MM.1S (cell line): ENCODE results near the gene MPHOSPH9.

Experiments
- EZH2 ChIP-seq: fragments of 300-600 bp; sonication (generic); optimal IDR thresholded peaks from 2 replicates; pipeline ENCODE3; 2017; ENCODE audit warnings: low read depth, mild to moderate bottlenecking, antibody characterized with exemption, low read length, mixed read lengths
- EZH2phosphoT487 ChIP-seq: fragments of 300-600 bp; sonication (generic); IDR thresholded peaks from 2 replicates; pipeline ENCODE4 v1.6.1; 2018; ENCODE audit warnings: antibody characterized with exemption, low read length
- TF ChIP-seq, protein P1 (sequence below): fragments of 300-600 bp; sonication (generic); IDR thresholded peaks from 2 replicates; pipeline ENCODE4 v1.5.1; 2016; ENCODE audit warnings: antibody characterized with exemption, low read length, mixed read lengths

GRCh38 chr12:123142518-123142840 lies 90.5 kb downstream of the MPHOSPH9 start:
- TF ChIP-seq, protein P1, sequence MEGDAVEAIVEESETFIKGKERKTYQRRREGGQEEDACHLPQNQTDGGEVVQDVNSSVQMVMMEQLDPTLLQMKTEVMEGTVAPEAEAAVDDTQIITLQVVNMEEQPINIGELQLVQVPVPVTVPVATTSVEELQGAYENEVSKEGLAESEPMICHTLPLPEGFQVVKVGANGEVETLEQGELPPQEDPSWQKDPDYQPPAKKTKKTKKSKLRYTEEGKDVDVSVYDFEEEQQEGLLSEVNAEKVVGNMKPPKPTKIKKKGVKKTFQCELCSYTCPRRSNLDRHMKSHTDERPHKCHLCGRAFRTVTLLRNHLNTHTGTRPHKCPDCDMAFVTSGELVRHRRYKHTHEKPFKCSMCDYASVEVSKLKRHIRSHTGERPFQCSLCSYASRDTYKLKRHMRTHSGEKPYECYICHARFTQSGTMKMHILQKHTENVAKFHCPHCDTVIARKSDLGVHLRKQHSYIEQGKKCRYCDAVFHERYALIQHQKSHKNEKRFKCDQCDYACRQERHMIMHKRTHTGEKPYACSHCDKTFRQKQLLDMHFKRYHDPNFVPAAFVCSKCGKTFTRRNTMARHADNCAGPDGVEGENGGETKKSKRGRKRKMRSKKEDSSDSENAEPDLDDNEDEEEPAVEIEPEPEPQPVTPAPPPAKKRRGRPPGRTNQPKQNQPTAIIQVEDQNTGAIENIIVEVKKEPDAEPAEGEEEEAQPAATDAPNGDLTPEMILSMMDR = no peak
- TF ChIP-seq EZH2phosphoT487 (no peak), EZH2 (no peak)
